Stimulated activated CD4-positive, alpha-beta T cell treated with anti-CD3 and anti-CD28 coated beads, Interleukin-2, amount 100 ng/mL, for 48 hours (primary cell): ENCODE data around the gene XRCC5.

Experiments used
- DNase-seq, 2 donors: peaks; one replicate each; pipeline ENCODE4 v3.0.0-alpha.2; 2020

XRCC5 gene

DNA sequence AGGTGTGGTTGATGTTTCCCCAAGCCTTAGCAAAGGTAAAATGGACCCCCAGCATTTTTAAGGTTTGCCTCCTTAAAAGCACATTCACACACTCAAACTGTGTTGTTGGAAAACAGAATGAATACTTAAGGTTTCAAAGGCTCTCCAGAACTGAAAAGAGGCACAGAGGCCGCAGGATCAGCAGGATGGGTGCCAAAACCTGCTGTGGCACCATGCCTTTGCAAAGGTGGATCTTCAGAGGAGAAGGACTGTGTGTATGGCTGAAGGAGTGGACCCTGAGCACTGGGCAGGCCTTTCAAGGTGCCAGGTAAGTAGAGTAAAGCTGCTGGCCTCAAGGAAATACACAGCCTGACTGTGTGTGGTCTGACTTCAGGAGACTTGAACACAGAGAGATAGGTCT lies 127.3 kb downstream of the XRCC5 start:
- no peak for DNase-seq

GRCh38 chr2:216242365-216242764 lies 133.2 kb downstream of the XRCC5 start:
- DNase-seq = no peak

DNA sequence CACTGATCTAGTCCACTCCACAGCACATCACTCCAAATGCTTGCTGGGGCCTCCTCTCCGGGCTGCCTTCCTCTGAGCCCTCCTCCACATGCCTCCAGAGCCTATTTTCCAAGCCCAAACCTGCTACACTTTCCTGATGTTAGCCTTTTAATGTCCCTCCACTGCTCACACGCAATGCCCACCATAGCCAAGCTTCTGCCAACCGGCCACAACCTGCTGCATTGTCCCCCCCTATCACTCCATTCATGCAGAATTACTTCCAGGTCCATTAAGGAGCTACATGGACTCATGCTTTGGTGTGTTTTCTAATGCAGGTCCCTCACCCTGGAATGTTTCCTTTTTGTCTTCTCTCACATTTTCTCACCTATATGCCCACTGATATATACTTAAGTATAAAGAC lies 133.9 kb downstream of the XRCC5 start:
- no peak for DNase-seq

DNA sequence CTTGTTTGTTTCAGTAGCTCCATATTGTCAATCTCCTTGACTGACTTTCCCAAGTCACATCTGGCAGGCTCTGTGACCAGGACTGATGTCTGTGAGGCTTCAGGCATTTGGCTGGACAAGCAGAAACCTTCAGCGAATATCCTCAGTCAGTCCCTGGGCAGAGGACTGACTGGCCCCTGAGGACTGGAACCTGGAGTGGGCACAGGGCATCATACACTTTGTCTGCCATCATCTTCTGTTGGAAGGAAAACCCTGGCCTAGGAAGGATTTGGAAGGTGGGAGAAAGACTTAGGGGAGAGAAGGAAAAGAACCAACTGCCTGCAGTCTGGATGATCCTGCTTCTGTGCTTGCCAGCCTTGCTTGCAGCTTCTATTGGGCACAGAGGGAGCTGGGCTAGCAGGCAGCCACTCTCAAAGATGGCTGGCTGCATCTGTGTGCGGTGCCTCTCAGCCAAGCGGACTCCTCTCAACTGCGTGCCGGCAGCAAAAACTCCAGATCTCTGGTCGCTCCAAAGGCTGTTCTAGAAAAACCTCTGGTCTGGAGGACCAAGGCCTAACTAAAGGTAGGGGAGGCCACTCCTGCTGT lies 136.3 kb downstream of the XRCC5 start:
- DNase-seq = no peak

DNA sequence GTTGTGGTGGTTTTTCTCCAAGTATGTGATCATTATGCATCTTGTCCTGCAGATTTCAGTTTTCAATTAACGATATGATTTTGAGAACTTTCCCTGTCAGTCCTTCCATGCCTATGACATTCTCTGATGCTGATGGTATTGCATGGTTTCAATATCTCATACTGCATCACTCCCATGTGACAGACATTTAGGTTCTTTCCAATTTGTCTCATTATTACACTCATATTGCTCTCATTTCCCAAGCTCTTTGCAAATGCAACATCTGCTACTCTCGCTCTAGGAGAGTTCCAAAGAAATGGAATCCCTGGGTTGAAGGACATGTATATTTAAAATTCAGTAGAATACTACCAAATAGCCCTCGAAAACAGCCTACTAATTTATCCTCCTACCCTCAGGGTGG lies 137.6 kb downstream of the XRCC5 start:
- DNase-seq = no peak
